Heart right ventricle (tissue), 16 donors: ENCODE data around the gene ZNF486. TPM values are rescaled to one million over a fixed set of nuclear protein-coding genes. Genes with fewer than 3 reads are reported as not detected.
"Not testable (repeated sequence)": the region's sequence is repeated elsewhere in the genome, so short reads cannot be mapped to it uniquely, and the experiment has no call there.

Source experiments
- ATAC-seq, 8 donors: fragments of 200-7000 bp; cut with Tn5 transposase; one replicate each; pipeline ENCODE4 v1.9.1; 2020; ENCODE audit warnings: mild to moderate bottlenecking in 8 of 8, moderate library complexity in 8 of 8, moderate number of reproducible peaks in 1 of 8
- DNase-seq, 2 donors: peaks; one replicate each; pipeline ENCODE4 v3.0.0-alpha.2; 2020
- H3K27ac ChIP-seq, 10 donors: fragments of 200-600 bp; sonication (generic) in 2 of 10; one replicate each; pipeline versions ENCODE4 v1.5.0 to v1.8.0; 2020 to 2022; ENCODE audit warnings: mild to moderate bottlenecking in 3 of 10
- H3K27me3 ChIP-seq, 7 donors: fragments of 200-600 bp; one replicate each; pipeline ENCODE4 v1.8.0; 2021 to 2022; ENCODE audit warnings: mild to moderate bottlenecking in 2 of 7
- H3K36me3 ChIP-seq, 9 donors: fragments of 200-600 bp; sonication (generic) in 1 of 9; one replicate each; pipeline versions ENCODE4 v1.5.0 to v1.8.0; 2020 to 2022; ENCODE audit warnings: mild to moderate bottlenecking in 2 of 9
- H3K4me1 ChIP-seq, 9 donors: fragments of 200-600 bp; sonication (generic) in 1 of 9; one replicate each; pipeline versions ENCODE4 v1.5.0 to v1.8.0; 2020 to 2022; ENCODE audit warnings: mild to moderate bottlenecking in 4 of 9
- H3K4me3 ChIP-seq, 10 donors: fragments of 200-600 bp; sonication (generic) in 2 of 10; one replicate each; pipeline versions ENCODE4 v1.5.0 to v1.8.0; 2020 to 2022; ENCODE audit warnings: mild to moderate bottlenecking in 7 of 10, moderate library complexity in 2 of 10
- H3K9me3 ChIP-seq, 11 donors: fragments of 200-600 bp in 10 of 11; sonication (generic) in 2 of 11; one replicate each; pipeline versions ENCODE4 v1.5.0 to v1.8.0; 2013 to 2022; ENCODE audit warnings: mild to moderate bottlenecking in 2 of 11, control low read depth in 1 of 11, moderate library complexity in 1 of 11
- WGBS, 2 donors: extraction: QIAGEN DNeasy Blood & Tissue Kit; methylation state at CpG; one replicate each; pipeline ENCODE4 v1.1.7; 2013; ENCODE audit warnings: inconsistent platforms in 1 of 2; 5-methylcytosine and 5-hydroxymethylcytosine counted together
- intact Hi-C, 10 donors: fragments of 100-400 bp; cut with DNase I; formaldehyde crosslinking; loops; one replicate each; pipeline versions ENCODE4 v1.11.1 to v1.14.2; 2022
- polyA plus RNA-seq, 2 donors: library from polyadenylated mRNA; stranded (reverse); fragments of 200-250 nt; gene quantifications; one replicate each; pipeline ENCODE4 v1.2.3, GENCODE V29; 2013
- total RNA-seq, 10 donors: library from RNA; stranded (reverse); fragmentation: NEBNext Ultra II Directional in 3 of 10; extraction: Animal tissue kit (Norgen Biotek cat#: 25700) in 3 of 10; gene quantifications; one replicate each; pipeline versions ENCODE4 v1.2.1 to v1.2.4, GENCODE V29; 2021 to 2023
- TF ChIP-seq, protein P1 (sequence below), 9 donors: fragments of 200-600 bp; sonication (generic) in 2 of 9; IDR thresholded peaks; one replicate each; pipeline versions ENCODE4 v1.5.0 to v1.8.0; 2021 to 2022; ENCODE audit warnings: antibody characterized with exemption in 9 of 9, mild to moderate bottlenecking in 5 of 9, moderate library complexity in 1 of 9
- donor health status: Arrhythmogenic right ventricular cardiomyopathy.
- donor health status: ischemic (EF 13 %, LVEDD 7.1; RV severe dilation, severe dysfunction).
- donor health status: healthy with polysubstance abuse.
- donor health status: DM: no; HTN: yes; CAD: no.
- donor health status: DM: no; HTN: no; CAD: no.
- donor health status: ischemic (EF 25% LVEDD 6.9; RV normal size, moderate dysfunction).
- donor health status: ischemic (EF 25% LVEDD 5.7; RV mildly dilated, moderate dysfunction).
- donor health status: healthy.
- donor health status: DM: yes; HTN: yes; CAD: no.
- donor health status: Ischemic cardiomyopathy.
- donor health status: ischemic (EF 35%, LVEDD 5.7; RV mildly dilated, moderate dysfunction).
- donor health status: nonischemic (EF 11% LVEDD 7.7; RV severe dilation, severe dysfunction).
- donor health status: DM: yes; HTN: yes; CAD: no.
- donor health status: PGD.
- donor health status: ischemic (EF 29% LVEDD 5.4; RV normal size, mild dysfunction).
- donor health status: nonischemic (EF 23%, LVEDD 6.1; RV moderate dilation, normal function).

ZNF486 gene
- total and polyA plus RNA-seq, 12 donors = 1.0 to 2.6 (median 2.2) TPM

- Histone ChIP-seq H3K27ac (no peak overlapping the region), H3K4me1 (no peaks in the 10 kb centered on the region), H3K4me3 (no peak overlapping the region), H3K27me3 (no peaks in the 10 kb centered on the region), H3K9me3 (peaks cover 0 to 11% (median 0%) of the 10 kb centered on the region in 11 donors), H3K36me3 (no peaks in the 10 kb centered on the region)
- DNase-seq (no peak), ATAC-seq (peak in 1 of 8 donors; percentile 38)
- TF ChIP-seq, protein P1, sequence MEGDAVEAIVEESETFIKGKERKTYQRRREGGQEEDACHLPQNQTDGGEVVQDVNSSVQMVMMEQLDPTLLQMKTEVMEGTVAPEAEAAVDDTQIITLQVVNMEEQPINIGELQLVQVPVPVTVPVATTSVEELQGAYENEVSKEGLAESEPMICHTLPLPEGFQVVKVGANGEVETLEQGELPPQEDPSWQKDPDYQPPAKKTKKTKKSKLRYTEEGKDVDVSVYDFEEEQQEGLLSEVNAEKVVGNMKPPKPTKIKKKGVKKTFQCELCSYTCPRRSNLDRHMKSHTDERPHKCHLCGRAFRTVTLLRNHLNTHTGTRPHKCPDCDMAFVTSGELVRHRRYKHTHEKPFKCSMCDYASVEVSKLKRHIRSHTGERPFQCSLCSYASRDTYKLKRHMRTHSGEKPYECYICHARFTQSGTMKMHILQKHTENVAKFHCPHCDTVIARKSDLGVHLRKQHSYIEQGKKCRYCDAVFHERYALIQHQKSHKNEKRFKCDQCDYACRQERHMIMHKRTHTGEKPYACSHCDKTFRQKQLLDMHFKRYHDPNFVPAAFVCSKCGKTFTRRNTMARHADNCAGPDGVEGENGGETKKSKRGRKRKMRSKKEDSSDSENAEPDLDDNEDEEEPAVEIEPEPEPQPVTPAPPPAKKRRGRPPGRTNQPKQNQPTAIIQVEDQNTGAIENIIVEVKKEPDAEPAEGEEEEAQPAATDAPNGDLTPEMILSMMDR (IDR thresholded peaks at IDR 0.05) = no peak
- WGBS, 2 donors = 81 to 86% methylated on average over 12 of the region's 12 CpGs
- intact Hi-C loops = no loop called here
These were observed 15.3 kb upstream of the ZNF486 start for GRCh38 chr19:20151617-20152145.

GRCh38 chr19:20152506-20152905, 14.5 kb upstream of the ZNF486 start:
- DNase-seq, H3K4me1 ChIP-seq, H3K27ac ChIP-seq, H3K36me3 ChIP-seq, H3K27me3 ChIP-seq, intact Hi-C loops, H3K4me3 ChIP-seq: not testable (repeated sequence)
- H3K9me3 ChIP-seq = peaks cover 0 to 11% (median 0%) of the 10 kb centered on the region in 11 donors
- WGBS, 2 donors = 63 to 65% methylated on average over 12 of the region's 15 CpGs
- peak in 1 of 8 donors; percentile 46 for ATAC-seq

DNA sequence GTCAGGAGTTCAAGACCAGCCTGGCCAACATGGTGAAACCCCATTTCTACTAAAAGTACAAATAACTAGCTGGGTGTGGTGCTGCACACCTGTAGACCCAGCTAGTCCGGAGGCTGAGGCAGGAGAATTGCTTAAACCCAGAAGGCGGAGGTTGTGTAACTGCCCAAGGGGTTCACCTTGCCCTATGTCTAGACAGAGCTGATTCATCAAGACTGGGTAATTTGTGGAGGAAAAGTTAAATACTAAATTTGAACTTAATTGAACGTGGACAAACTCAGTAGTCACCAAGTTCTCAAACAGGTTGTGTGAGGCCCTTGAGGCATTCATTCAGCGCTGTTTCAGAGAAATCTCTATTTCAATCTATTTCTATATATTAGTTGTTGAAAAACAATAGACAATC, 13.7 kb upstream of the ZNF486 start:
- intact Hi-C loops = no loop called here
- Histone ChIP-seq H3K4me3 (no peak overlapping the region), H3K9me3 (peaks cover 0 to 11% (median 0%) of the 10 kb centered on the region in 11 donors), H3K27me3 (no peaks in the 10 kb centered on the region), H3K27ac (no peak overlapping the region), H3K36me3 (no peaks in the 10 kb centered on the region), H3K4me1 (no peaks in the 10 kb centered on the region)
- 93 to 95% methylated on average over 4 of the region's 4 CpGs for WGBS, 2 donors
- ATAC-seq = no peak
- TF ChIP-seq, protein P1 (IDR thresholded peaks at IDR 0.05) = no peak
- no peak for DNase-seq

- ATAC-seq (no peak), DNase-seq (no peak)
- Histone ChIP-seq H3K27me3 (no peaks in the 10 kb centered on the region), H3K27ac (no peak overlapping the region), H3K4me1 (no peaks in the 10 kb centered on the region), H3K9me3 (peaks cover 0 to 11% (median 0%) of the 10 kb centered on the region in 11 donors), H3K4me3 (no peak overlapping the region), H3K36me3 (no peaks in the 10 kb centered on the region)
- TF ChIP-seq, protein P1 (IDR thresholded peaks at IDR 0.05) = no peak
- intact Hi-C loops = no loop called here
- 69 to 73% methylated on average over 4 of the region's 4 CpGs for WGBS, 2 donors
These were observed 12.4 kb upstream of the ZNF486 start for GRCh38 chr19:20154636-20155035.

GRCh38 chr19:20162821-20163220, 4.2 kb upstream of the ZNF486 start:
- peaks cover 0 to 22% (median 0%) of the 10 kb centered on the region in 11 donors for H3K9me3 ChIP-seq
- intact Hi-C loops = loop anchor here in 3 of 10 donors (10.0 kb wide), 3 partner anchors 88 to 118 kb away; partner anchors contain the start of gene ZNF90 (in 1 of the 3)
- H3K27me3 ChIP-seq = no peaks in the 10 kb centered on the region
- H3K4me3 ChIP-seq = no peak overlapping the region
- DNase-seq (peak in 1 of 2 donors; percentile 16), ATAC-seq (no peak)
- no peaks in the 10 kb centered on the region for H3K36me3 ChIP-seq
- H3K4me1 ChIP-seq = peaks cover 0 to 7% (median 3%) of the 10 kb centered on the region in 9 donors
- WGBS, 2 donors = 63 to 65% methylated on average over 3 of the region's 3 CpGs
- H3K27ac ChIP-seq = no peak overlapping the region
- TF ChIP-seq, protein P1 (IDR thresholded peaks at IDR 0.05) = no peak
